Measurements from ENCODE around the gene MYL7.
A peak's percentile ranks its signal among the peaks of the same experiment; 100 is the strongest.

MYL7 gene

DNA sequence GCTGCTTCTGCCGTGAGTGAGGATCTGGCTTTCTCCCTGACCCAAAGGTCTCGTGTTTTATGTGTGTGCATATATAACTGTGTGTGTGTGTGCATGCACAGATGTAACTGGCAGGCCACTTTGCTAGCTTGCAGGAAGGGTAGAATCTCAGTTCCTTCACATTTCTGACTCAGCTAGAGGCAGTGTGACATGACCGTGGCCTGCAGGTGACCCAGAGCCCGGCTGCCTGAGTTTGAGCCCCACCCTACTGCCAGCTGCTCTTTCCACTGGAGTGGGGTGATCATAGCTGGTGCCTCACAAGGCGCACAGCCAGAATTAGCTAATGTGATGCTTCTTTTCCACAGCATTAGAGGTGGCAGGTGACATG is 9.3 kb upstream of the MYL7 start:
- no peak for DNase-seq (ENCODE audit: low spot score)

DNA sequence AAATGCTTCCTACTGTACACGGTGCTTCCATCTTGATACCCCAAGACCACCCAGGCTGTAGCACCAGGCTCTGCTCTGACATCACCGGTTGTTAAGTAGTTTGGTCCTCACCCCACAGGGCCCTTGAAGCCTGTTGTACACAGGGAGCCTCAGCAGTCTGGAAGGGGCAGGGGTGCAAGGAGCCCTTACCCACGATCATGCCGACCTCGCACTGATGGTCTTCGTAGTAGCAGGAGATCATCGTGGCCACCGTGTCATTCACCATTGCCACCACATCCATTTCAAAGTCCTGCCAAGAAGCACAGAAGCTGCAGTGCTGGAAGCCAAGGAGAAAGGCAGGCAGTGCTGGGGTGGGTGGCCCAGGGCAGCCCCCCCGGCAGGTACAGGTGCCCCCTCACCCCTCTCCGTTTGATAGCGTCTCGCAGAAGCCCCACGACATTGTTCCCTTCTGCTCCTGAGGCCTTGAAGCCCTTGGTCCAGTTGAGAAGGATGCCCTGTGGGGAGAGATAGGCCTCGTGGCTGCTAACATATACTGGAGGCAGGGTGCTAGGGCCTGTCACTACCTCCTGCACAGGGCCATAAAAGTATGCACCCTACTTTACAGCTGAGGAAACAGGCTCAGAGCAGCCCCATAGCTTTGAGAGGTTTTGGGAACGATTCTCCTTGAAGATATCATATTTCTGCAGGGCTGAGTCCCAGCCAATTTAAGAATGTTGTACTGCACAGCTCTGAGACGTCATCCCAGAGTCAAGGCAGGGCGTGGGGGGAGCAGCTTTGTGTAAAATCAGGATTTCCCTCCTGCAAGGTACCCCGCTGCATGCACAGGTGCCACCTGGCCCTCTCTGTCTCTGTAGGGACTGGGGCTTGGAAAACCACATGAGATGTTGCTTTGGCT is 8.7 kb upstream of the MYL7 start:
- no peak for DNase-seq (ENCODE audit: low spot score)

GRCh38 chr7:44148961-44149536 is 7.9 kb upstream of the MYL7 start:
- no peak for DNase-seq (ENCODE audit: low spot score)

DNA sequence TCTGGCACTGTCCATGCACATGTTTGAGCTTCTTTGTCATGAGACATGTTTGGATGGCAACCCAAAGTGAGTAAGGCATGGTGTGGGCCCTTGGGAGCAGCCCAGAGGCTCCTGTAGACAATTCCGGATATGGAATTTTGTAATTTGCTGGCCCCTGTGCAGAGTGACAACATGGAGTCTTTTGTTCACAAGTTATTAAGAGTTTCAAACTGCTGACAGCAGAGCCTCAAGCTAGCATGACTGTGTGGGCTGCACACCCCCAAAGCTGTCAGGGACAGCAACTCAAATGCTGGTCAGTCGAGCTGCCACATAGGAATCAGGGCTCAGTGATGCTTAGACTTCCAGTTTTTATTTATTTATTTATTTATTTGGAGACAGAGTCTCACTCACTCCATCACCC is 7.0 kb upstream of the MYL7 start:
- no peak for DNase-seq (ENCODE audit: low spot score)

DNA sequence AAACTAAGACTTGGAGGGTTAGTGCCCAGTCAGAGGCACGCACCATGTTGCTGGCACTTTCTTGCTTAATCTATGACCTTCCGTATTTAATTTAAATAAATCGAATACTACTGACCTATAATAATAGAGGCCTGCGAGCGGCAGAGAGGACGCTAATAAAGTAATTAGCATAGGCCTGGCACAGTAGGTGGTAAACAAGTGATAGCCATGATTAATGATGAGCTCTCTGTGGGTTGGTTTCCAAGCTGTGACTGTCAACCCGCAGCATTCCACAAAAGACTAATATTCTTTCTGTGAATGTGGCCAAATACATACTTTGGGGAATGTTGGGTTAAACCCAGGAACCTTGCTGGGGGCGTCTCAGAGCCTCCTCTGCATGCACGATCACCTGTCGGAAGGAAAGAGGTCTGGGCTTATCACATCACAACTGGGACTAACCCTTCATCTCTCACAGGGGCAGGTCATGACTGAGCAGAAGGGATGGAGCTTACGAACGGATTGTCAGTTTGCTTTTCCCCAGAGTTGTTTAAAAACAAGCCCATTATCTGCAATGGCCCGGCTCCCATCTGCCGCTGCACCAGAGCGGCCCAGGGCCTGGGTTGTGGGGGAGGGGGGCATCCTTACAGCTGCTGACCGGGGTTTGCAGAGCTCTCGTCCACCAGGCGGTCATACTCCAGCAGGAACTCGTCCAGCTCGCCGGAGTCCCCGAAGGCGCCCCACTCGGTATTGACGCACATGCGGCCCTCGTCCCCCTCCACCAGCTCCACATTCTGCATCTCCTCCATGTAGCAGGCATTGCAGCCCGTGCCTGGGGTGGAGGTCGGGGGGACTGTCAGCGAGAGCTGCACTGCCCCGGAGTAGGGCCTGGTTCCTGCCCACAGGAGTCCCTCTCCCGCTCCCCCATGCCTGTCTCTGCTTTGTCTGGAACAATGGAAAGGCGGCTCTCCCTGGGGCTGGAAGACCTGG is 6.2 kb upstream of the MYL7 start:
- DNase-seq (ENCODE audit: low spot score), result no peak

DNA sequence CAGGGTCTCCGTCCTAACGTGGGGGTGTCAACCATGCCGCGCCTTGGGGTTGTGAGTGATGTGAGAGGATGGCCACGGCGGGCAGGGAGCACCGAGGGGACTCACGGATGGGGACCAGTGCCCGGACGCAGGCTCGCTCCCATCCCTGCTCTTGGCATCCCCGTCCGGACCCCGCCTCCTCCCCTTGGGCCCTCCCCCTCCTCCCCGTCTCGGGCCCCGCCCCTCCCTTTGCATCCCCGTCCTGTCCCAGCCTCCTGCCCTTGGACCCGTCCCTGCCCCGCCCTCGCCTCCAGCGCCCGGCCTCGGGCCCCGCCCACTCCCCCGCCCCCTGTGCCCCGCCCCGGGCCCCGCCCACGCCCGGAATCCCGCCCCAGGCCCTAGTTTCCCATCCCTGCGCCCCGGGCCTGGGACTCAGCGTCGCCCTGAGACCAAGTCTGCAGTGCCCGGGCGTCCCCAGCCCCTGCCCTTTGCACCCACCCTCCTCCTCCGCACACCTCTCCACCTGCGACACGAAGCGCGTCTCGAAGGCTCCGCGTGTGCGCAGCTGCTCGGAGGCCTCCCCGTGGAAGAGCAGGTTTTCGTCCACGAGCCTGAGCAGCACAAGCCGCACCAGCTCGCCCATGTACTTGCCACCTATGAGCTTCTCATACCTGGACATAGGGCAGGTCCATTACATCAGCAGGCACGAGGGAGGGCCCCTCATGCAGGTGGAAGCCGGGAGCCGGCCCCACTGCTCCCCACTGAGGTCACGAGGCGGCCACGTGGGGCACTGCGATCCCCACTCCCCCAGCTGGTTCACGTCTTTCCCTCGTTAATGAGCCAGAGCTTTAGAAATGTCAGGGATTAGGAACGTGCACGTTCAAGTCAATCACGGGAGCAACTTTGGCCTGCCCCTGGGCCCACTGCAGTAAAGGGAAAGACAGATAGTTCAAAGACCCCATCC is 5.1 kb upstream of the MYL7 start:
- peak; percentile 49 for DNase-seq (ENCODE audit: low spot score)

DNA sequence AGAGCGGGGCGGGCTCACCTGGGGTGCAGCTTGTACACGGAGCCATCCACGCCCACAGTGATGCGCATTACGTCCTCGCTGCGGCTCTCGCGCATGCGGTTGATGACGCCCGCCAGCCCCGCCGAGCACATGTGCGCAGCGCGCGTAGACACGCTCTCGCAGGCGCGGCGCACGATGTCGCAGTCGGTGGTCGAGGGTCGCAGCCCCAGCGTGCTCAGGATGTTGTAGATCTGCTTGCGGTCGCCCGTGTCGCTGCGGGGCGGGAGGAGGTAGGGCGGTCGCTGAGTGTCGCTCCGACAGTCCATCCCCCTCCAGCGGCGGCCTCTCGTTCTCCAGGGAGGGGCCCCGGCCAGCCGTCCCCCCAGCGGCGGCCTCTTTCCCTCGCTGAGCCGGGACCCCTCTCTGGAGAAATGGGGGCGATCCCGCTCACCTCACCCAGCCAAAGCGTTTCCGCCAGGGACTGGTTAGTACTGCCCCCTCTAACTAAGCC is 4.4 kb upstream of the MYL7 start:
- no peak for DNase-seq (ENCODE audit: low spot score)

DNA sequence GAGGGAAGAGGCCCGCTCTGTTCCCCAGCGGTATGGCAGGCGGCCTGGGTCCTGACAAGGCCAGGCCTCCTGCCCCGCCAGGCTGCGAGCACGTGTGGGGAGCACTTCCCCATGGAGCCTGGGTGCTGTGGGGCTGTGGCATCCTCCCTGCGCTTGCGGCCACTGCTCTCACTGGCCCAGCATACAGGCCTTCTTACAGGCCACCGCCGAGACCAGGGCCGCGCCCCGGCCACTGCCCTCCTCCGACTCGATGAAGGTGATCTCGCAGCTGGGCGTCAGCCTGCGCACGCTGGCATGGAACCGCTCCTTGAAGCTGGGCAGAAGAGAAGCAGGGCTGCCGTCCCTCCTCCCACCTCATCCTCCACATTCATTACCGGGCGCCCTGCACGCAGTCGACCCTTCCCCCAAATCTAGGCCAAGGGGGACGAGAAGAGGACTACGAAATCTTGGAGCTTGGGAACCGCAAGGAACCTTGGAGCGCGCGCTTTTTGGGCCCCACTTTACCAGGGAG is 3.9 kb upstream of the MYL7 start:
- DNase-seq (ENCODE audit: low spot score), result no peak

- DNase-seq (ENCODE audit: low spot score), result no peak
Observed at GRCh38 chr7:44144426-44144967, 3.4 kb upstream of the MYL7 start.

DNA sequence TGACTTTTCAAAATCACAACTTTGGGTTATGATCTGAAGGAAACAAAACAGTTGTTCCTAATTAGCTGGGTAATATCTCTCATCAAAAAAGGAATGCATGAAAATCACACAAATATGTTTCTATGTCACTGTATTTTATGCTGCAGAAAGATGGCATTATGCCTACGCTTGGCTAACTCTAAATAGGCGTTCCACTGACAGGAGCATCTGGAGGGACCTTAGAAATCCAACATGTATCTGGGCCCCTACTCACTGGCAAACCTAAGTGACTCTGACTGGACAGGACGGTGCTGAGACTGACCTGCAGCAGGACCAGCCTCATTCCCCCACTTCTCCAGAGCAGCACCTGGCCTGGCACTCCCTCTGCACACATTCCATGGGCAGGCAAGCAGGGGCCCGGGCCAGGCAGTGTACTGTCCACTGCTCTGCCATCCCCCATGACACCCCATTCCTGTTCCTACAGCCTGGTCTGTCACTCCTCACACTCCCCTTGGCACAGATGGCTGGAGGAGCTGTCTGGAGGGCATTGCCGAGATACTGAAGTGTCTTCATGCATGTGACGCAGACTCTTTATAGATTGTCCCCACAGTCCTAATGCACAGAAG is 2.6 kb upstream of the MYL7 start:
- DNase-seq (ENCODE audit: low spot score), result no peak

DNA sequence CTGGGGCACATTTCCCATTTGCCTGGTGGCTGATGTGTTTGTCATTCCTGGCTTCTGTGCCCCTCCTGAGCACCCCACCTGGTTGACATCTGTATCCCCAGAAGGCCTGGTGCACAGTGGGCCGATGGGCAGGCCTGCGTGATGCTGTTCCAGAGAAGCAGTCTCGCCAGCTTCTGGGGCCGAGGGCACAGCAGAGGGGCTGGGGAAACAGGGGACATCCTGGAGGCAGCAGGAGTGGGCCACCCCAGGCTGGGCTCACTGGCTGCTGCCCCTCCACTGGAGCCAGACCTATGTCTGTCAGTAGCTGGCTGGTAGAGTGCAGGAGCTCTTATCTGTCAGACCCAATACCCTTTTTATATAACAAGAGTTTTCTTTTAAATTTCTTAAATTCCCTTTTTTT is 896 bp upstream of the MYL7 start:
- no peak for DNase-seq (ENCODE audit: low spot score)

DNA sequence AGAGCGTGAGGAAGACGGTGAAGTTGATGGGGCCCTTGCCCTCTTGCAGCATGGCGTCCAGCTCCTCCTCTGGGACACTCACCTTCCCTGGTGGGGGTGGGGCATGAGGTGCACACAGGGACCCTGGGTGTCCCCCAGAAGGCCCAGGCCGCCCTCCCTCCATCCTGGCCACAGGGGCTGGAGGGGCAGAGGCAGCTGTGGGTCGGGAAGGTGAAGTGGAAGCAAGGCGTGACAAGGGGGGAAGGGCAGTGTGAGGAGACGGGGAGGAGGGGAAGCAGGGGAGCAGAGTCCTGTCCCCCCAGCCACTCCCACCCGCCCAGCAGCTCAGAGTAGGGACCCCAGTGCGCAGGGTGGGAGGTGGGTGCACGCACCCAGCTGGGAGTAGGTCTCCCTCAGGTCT is 791 bp downstream of the MYL7 start:
- no peak for DNase-seq (ENCODE audit: low spot score)

DNA sequence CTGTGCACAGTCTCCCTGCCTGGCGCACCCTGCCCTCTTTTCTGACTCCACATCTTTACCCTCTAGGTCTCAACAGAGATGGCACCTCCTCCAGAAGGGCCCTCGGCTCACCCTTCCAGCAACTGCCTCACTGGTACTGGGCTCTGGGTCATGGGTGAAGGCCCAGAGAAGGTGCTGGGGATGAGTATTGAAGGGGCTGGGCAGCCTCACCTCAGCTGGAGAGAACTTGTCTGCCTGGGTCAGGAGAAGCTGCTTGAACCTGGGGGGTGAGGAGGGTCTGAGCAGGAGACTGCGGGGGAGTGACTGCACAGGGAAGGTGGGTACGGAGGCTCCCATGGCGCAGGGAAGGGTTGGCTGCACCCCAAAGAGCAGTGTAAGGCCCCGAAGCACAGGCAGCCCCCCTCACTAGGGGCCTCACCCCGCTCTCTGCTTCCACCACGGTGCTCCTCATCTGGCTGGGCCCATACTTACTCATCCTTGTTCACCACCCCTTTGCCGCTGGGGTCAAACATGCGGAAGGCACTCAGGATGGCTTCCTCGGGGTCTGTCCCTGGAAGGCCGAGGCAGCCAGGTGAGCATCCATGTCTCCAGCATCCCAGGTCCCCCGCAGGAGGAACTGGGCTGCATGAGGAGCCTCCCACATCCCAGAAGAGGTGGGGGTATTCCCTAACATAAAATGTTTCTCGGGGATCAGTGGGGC is 1.7 kb downstream of the MYL7 start:
- no peak for DNase-seq (ENCODE audit: low spot score)

- no peak for DNase-seq (ENCODE audit: low spot score)
Observed at GRCh38 chr7:44138698-44139097, 2.4 kb downstream of the MYL7 start.

GRCh38 chr7:44136731-44137130 is 4.4 kb downstream of the MYL7 start:
- DNase-seq (ENCODE audit: low spot score), result no peak

DNA sequence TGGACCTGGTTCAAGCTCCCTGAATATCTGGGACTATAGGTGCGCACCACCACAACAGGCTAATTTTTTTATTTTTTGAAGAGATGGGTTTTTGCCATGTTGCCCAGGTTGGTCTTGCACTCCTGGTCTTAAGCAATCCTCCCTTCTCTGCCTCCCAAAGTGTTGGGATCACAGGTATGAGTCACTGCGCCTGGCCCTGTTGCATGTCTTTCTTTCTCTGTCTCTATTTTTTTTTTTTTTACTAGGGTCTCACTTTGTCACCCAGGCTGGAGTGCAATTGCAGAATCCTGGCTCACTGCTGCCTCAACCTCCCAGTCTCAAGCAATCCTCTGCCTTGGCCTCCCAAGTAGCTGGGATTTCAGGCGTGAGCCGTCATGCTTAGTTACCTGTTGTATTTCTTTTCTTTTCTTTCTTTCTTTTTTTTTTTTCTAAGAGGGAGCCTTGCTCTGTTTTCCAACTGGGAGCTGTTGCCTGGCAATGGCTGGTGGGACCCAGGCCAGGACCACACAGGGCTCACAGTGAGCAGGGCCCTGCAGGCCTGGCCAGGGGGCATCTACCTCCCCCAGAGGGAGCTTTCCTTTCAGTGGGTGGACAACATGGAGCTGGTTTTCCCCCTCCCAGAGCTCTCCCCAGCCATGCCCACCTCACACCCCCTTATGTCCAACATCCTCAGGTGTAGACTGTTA is 6.0 kb downstream of the MYL7 start:
- DNase-seq (ENCODE audit: low spot score), result no peak

DNA sequence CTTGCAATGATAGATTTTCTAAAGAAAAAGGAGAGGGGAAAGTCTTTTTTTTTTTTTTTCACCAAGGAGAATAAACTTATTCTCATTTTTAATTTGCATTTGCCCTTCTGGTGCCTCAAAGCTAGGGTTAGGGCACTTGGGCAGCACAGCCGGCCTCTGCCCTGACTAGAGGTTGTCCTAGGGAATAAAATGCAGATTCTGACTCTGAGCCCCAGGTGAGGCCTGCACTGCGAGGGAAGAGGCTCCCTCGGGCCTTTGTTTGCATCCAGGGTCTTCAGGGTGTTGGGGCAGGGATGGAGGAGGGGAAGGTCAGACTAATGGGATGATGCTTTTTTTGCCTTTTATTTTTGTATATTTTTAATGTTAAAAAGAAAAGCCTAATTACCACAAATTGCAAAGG is 7.8 kb downstream of the MYL7 start:
- no peak for DNase-seq (ENCODE audit: low spot score)

- no peak for DNase-seq (ENCODE audit: low spot score)
Observed at GRCh38 chr7:44132039-44132438, 9.1 kb downstream of the MYL7 start.

Data from cerebellar cortex (tissue), 1 donor.